GM19035 (cell line): ENCODE data around the gene CLEC2L.
"Not testable (repeated sequence)": the region's sequence is repeated elsewhere in the genome, so short reads cannot be mapped to it uniquely, and the experiment has no call there.

Source experiments
- ATAC-seq: cut with Tn5 transposase; IDR thresholded peaks from one replicate; pipeline ENCODE4 v1.9.1; 2021; ENCODE audit not compliant: unreplicated experiment

The CLEC2L gene

GRCh38 chr7:139553991-139554700 is 30.7 kb downstream of the CLEC2L start:
- ATAC-seq, result not testable (repeated sequence)

- ATAC-seq, result no peak
These were observed 34.5 kb downstream of the CLEC2L start for GRCh38 chr7:139557857-139558581.

GRCh38 chr7:139559364-139560105 is 36.0 kb downstream of the CLEC2L start:
- ATAC-seq, result no peak

DNA sequence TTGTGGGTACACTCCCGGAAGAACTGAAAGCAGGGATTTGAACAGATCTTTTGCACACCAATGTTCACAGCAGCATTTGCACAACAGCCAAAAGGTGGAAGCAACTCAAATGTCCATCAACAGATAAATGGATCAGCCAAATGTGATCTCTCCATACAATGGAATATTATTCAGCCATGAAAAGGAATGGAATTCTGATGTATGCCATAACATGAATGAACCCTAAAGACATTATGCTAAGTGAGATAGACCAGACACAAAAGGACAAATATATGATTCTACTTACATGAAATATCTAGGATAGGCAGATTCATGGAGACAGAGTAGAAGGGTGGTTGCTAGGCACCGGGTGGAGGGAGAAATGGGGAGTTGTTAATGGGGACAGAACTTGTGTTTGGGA is 36.7 kb downstream of the CLEC2L start:
- ATAC-seq, result no peak

DNA sequence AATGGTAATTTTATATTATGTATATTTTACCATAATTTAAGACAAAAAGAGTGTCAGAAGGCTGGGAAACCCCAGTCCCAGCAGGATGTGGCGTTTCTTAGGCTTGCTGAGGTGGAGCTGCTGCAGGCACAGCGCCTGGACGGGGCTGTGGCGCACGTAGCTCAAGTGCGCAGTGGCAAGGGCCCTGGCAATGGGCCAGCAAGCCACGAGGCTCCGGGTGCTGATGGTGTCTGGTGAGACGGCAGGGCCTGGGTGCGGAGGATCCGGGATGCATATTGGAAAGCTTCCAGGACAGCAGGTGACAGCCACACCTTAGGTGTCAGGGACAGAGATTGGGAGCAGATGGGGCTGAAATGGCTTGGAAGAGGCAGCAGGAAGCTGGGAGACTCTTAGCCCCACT is 37.2 kb downstream of the CLEC2L start:
- no peak for ATAC-seq

- no peak for ATAC-seq
These were observed 39.0 kb downstream of the CLEC2L start for GRCh38 chr7:139562491-139562890.

DNA sequence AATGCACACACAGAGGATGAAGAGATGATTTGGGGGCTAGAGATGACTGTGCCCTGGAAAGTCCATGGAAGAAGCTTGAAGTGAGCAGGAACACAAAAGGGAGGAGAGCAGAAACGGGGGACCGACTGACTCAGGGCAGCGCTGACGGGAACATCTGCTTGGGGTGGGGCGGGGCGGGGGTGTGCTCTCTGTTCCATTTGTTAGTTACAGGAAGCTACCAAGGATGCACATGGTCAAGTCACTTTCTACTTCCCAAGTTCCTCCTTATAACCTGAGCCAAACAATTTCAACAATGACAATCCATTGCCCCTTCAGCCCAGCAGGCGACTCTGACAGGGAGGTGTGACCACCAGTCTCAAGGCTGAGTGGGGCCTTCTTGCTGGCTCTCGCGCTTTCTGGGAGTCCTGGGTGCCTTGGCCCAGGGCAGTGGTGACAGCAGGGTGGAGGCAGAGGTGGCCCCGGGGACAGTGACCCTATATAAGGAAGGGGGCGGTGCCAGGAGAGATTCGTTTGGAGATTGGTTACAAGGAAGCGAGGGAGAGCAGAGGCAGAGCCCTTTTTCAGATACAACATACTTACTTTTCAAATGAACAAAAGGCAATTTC is 39.6 kb downstream of the CLEC2L start:
- ATAC-seq, result no peak

- ATAC-seq, result no peak
These were observed 40.4 kb downstream of the CLEC2L start for GRCh38 chr7:139563856-139564255.

DNA sequence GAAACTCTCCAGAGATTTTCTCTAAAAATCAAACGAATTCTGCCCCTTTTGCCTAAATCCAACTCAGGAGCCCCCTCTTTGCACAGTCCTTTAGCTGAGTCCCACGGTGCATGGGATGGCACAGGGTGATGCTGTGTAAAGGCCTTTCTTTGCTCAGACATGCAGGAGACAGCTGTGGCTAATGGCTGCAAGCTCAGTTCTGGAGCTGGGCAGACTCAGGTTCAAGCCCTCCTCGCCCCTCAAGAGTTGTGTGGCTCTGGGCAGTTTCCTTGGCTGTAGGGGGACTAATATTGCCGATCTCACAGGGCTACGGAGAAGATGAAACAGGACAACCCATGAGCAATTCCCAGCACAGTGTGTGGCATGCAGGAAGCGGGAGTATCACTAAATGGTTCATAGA is 42.6 kb downstream of the CLEC2L start:
- ATAC-seq, result no peak

GRCh38 chr7:139566736-139567646 is 43.5 kb downstream of the CLEC2L start:
- ATAC-seq, result no peak

DNA sequence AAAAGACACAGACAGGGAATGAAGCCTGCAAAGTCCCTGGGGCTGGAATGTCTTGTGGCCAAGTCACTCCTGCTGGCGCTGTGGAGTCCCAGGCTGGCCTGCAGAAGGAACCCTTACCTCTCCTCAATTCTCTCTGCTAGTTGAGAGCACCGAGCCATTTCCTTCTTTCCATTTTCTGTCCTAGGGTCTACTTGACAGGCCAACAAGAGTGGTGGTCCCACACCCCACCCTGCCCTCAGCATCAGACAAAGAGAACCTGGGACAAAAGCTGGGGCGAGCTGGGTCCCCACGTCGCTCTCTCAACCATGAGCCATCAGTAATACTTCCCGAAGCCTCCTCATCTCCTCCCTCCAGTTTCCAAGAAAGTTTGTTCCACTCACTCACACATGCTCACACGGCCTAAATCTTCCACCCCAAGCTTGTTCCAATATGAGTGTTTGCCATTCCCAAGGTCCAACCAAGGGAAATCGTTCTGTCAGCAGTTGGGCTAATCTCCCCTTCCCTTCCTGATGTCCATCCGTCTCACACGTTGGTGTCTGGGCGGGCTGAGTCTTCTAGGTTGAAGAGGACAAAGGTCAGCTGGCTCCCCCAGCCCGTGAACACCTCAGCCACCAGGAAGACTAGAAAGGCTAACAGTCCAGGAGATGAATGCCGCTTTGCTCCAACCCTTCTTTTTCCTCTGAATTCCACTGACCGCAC is 44.3 kb downstream of the CLEC2L start:
- ATAC-seq, result no peak

GRCh38 chr7:139568346-139568675 is 44.8 kb downstream of the CLEC2L start:
- ATAC-seq, result no peak

DNA sequence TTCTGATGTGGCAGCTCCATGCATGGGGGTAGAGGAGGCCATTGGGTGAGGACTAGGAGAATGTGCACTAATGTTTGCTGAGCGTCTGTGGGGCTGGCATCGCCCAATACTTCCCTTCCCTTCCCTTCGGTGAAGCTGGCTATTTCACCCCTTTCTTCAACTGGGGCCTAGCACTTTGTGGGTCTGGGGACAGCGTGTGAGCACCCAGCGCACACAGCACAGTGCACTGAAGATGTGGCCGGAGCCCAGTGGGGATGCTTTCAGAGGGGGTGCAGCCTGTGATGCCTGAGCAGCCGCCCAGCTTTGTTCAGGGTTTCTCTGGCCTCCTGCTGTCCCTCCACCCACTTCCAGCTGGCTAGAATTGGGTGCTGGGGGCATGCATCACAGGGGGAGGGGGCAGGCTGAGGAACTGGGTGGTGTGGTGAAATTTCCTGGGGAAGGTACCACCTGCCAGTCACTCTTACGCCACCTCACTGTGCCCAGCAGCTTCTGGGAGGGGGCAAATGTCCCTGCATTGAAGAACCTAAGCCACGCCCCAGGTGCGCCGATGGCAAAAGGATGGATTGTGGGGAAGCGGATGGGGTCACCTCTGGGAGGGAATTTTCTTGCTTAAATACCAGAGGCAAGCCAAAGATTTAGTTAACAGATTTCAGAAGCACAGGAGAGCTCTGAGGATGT is 45.5 kb downstream of the CLEC2L start:
- ATAC-seq, result no peak

DNA sequence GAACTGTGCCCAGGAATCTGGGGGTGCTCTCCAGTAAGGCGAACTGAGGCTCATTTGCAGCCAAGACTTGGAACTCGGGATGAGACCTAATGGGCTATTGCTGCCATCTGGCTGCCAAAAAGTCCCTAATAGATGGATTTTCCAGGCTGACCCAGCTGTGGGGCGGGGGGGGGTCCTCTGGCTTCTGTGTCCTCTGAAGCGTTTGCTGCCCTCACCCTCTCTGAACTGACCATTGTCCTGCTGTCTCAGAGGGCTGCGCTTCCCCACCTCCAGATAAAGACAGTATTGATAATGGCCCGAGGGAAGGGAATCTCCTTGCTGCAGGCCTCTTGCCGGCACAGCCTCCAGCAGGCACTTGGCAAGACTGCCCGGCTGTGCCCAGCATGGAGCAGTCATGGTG is 46.6 kb downstream of the CLEC2L start:
- no peak for ATAC-seq

DNA sequence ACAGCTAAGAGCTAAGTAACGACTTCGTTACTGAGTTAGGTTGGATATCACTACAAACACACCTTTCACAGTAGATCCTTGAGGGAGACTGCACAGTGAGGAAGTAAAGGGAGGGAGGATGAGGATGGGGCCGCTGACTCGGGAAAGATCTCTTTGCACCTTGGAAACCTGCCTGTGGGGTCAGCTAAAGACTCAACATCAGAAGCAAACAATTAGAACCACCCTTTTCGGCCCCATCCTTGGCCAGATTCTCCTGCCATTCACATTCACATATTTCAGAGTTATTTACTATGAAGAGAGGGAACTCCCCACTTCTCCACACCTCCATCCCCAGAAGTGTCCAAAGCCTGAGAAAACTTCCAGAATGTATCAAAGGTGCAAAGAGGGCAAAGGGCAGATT is 47.1 kb downstream of the CLEC2L start:
- ATAC-seq, result no peak

DNA sequence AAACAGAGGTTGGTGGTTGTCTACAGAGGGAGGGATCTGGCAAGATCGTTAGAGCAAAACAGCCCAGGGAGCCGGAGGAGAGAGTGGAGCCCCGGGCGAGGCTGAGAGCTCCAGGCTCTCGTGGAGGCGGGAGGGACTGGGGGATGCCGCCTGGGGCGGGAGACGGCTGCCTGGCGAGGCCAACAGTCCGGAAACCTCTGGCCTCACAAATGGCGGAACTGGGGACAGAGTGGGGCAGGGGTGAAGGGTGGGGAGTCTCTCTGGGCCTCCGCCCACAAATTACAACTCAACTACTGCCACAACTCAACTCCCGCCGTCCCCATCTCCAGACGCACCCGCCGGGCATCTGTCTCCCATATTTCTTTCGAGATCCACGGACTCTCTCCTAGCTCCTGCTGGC is 47.7 kb downstream of the CLEC2L start:
- ATAC-seq, result no peak

DNA sequence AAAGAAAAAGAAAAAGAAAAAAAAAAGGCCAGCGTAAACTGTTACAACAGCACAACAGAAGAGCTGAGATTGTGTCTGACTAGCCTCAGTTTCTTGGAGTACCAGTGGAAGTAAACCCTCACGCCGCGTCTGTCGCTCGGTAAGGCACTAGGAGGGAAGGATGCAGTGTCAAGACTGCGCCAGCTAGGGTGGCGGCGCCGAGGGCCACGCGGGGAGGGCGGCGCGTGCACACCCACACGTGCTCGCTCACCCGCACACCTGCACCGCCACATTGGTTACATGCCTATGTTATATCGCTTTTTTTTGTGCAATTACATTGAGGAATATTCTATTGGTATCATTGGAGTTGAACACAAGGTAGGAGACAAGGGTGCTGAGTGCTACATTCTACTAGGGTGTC is 48.2 kb downstream of the CLEC2L start:
- ATAC-seq, result no peak

DNA sequence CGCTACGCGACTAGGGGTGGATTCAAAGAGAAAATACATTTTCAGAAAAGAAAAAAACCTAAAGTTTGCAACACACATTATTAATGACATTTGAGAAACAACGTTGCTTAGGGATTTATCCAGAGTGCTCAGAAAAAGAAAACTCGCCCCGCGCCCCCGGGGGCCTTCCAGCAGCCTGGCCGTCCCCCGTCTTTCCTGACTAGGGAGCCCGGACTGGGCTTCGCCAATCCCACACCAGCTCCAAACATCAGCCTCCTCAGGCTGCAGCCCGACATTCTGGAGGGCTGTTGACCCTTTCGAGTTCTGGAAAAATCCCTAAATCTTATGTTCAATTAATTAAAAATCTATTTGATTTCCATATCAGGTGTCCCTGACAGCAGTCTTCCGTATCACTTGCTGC is 48.6 kb downstream of the CLEC2L start:
- no peak for ATAC-seq

- no peak for ATAC-seq
These were observed 49.4 kb downstream of the CLEC2L start for GRCh38 chr7:139572704-139573385.
